Brain microvascular endothelial cell (primary cell): Measurements from ENCODE around the gene ZBTB24.

Experiments
- DNase-seq: peaks from one replicate; pipeline ENCODE4 v3.0.0-alpha.2; 2020
- H3K27ac ChIP-seq: fragments of 250-450 bp; sonication (Bioruptor Pico); 2 replicates; pipeline ENCODE4 v1.5.1; 2020; ENCODE audit warnings: mild to moderate bottlenecking, moderate library complexity
- H3K27me3 ChIP-seq: fragments of 250-450 bp; sonication (Bioruptor Pico); replicated peaks from 2 replicates; pipeline ENCODE4 v1.5.1; 2020; ENCODE audit warnings: mild to moderate bottlenecking
- H3K36me3 ChIP-seq: fragments of 250-450 bp; sonication (Bioruptor Pico); replicated peaks from 2 replicates; pipeline ENCODE4 v1.5.1; 2020; ENCODE audit warnings: mild to moderate bottlenecking
- H3K4me3 ChIP-seq: 2 replicates; pipeline ENCODE4 v1.5.1; 2011; ENCODE audit warnings: low read depth, mild to moderate bottlenecking, control low read depth, low read length, moderate library complexity
- in situ Hi-C: cut with HindIII; loops from 2 replicates; pipeline ENCODE4 v1.10.0; 2017; ENCODE audit warnings: low sequenced_read_pairs, low pct_ligation_motif_present
- TF ChIP-seq, protein P1 (sequence below): IDR thresholded peaks from 2 replicates; pipeline ENCODE4 v1.5.1; 2011; ENCODE audit warnings: low read depth, mild to moderate bottlenecking, moderate library complexity, low read length, control low read depth, inconsistent platforms; ENCODE audit errors: missing control alignments

ZBTB24 gene

DNA sequence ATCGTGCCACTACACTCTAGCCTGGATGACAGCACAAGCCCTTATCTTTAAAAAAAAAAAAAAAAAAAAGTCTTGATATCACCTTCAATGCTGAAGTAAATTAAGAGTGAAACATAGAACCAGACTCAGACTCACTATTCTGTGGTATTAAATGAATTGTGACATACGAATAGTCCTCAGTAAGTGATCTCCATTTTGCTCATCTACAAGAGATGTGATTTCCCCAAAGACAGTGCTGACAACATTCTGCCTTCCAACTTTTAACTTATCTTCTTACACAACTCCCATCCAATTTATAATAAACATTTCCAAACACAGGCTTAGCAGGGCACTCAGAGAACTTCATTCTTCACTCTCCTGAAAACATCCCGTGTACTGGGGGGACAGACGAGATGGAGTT lies 8.0 kb downstream of the ZBTB24 start:
- no peak for DNase-seq
- no peaks in the 10 kb centered on the region for H3K27me3 ChIP-seq
- no peak overlapping the region for H3K4me3 ChIP-seq
- TF ChIP-seq, protein P1, sequence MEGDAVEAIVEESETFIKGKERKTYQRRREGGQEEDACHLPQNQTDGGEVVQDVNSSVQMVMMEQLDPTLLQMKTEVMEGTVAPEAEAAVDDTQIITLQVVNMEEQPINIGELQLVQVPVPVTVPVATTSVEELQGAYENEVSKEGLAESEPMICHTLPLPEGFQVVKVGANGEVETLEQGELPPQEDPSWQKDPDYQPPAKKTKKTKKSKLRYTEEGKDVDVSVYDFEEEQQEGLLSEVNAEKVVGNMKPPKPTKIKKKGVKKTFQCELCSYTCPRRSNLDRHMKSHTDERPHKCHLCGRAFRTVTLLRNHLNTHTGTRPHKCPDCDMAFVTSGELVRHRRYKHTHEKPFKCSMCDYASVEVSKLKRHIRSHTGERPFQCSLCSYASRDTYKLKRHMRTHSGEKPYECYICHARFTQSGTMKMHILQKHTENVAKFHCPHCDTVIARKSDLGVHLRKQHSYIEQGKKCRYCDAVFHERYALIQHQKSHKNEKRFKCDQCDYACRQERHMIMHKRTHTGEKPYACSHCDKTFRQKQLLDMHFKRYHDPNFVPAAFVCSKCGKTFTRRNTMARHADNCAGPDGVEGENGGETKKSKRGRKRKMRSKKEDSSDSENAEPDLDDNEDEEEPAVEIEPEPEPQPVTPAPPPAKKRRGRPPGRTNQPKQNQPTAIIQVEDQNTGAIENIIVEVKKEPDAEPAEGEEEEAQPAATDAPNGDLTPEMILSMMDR: no peak
- in situ Hi-C loops: no loop called here
- no peak overlapping the region for H3K27ac ChIP-seq
- H3K36me3 ChIP-seq: peaks cover 43% of the 10 kb centered on the region

DNA sequence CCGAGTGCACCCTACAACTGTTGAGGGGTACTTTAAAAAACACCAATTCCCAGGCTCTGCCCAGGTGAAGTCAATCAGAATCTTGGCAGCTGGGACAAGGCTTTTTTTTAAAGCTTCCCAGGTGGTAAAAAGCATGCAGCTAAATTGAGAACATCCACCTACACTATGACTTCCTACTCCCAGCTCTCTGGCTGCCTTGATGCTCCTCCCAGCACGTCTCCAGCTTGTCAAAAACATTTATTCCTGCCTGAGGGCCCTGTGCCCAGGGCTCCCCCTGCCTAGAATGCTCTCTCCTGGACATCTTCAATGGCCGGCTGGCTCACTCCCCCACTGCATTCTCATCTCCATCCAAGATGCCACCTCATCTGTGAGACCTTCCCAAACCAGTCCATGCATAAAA lies 9.9 kb downstream of the ZBTB24 start:
- no peaks in the 10 kb centered on the region for H3K27me3 ChIP-seq
- H3K4me3 ChIP-seq: no peak overlapping the region
- H3K27ac ChIP-seq: no peak overlapping the region
- TF ChIP-seq, protein P1: no peak
- peaks cover 41% of the 10 kb centered on the region for H3K36me3 ChIP-seq
- in situ Hi-C loops: no loop called here
- DNase-seq: no peak

DNA sequence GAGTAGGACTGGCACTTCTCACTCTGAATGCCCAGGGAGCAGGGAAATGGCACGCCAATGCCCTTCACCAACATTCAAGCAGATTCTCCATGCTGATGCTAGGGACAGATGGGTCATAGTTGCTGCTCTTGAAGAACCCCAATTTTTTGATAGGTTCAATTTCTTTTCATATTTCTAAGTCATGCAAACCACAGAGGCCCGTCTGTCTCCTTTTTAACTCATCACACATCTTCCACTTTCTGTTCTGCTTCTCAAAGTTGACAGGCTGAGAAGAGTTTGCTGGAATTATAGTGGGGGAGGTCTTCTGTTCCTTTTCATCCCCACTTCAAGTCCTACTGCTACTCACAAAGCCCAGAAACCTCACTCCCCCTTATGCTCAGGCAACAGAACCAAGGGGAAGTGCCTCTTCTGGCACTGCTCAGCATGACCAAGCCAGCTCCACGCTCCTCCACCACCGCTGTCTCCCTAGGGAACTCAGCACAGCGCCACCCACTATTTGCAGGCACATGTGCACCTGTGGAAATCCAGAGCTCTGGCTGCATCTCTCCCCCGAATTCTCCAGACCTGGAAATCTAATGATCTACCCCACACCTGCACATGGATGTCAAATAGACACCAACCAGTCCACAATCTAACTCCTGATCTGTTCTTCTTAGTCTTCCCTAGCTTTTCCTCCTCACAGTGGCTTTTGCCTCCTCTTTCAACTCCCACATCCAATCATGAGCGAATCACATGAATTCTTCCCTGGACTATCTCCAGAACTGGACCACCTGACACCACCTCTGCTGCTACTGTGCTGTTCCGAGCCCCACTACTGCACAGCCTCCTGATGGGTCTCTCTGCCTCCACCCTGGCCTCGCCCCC lies 10.7 kb downstream of the ZBTB24 start:
- H3K36me3 ChIP-seq: peaks cover 41% of the 10 kb centered on the region
- H3K27ac ChIP-seq: no peak overlapping the region
- in situ Hi-C loops: no loop called here
- DNase-seq: no peak
- TF ChIP-seq, protein P1: no peak
- no peaks in the 10 kb centered on the region for H3K27me3 ChIP-seq
- no peak overlapping the region for H3K4me3 ChIP-seq

DNA sequence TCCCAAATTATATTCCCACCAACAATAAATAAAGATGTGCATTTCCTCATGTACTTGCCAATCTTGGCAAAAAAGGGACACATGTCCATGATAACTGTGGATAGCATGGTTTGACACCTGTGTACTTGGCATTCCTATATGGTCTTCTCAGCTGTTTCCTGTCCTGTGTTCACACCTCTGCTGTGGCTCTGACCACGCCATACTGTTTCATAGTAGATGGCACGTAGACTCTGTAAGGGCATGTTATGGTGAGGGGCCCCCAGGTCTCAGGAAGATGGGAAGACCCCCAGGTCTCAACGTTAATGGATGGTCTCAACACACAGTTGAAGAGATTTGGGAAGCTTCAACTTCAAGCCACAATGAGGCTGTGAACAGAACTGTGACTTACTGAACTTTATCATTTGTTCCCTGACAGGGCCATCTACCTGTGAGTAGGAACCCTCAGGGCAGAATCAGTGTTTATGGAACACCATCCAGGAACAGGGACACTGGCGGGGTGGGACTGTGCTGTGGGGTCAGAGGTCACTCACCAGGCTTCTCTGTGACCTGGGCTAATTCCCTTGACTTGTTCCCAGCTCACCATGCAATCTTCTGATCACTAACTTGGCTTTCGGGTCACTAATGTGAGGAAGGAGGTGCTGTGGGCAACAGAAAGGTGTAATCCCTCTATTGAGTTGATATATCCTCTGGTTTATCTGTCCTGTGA lies 11.8 kb downstream of the ZBTB24 start:
- H3K27me3 ChIP-seq: no peaks in the 10 kb centered on the region
- no peak overlapping the region for H3K27ac ChIP-seq
- in situ Hi-C loops: no loop called here
- TF ChIP-seq, protein P1: no peak
- no peak for DNase-seq
- H3K4me3 ChIP-seq: no peak overlapping the region
- peaks cover 42% of the 10 kb centered on the region for H3K36me3 ChIP-seq

DNA sequence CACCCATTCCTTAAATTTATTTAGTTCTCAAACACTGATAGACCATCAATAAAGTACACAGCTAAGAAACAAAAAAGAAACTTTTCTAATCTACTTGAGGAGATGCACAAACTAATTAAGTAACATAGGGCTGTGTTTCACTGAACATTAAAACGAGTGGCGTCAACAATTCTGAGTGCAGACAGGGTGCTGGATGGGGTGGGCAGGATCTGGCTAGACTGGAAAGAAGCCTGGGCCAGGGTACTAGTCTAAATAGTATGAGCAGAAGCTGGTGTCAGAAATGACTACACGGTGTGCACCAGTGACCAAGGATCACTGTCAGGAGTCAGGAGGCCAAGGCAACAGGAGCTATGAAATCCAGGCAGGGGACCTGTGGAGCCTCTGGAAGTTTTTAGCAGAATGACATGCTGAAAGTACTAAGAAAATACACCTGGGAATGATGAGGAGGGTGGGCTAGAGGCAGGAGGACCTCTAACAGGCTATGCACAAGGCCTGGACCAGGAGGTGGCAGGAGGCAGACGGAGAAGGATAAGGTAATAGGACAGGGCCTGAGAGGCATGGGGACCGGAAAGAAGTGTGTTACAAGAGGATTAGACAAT lies 13.3 kb downstream of the ZBTB24 start:
- no peaks in the 10 kb centered on the region for H3K27me3 ChIP-seq
- H3K4me3 ChIP-seq: no peak overlapping the region
- no peak for DNase-seq
- H3K27ac ChIP-seq: no peak overlapping the region
- TF ChIP-seq, protein P1: no peak
- H3K36me3 ChIP-seq: peaks cover 42% of the 10 kb centered on the region
- in situ Hi-C loops: no loop called here
